GM18909 (cell line): ENCODE measurements around the gene SERPINA7.
"Not testable (repeated sequence)": the region's sequence is repeated elsewhere in the genome, so short reads cannot be mapped to it uniquely, and the experiment has no call there.

Experiments used
- ATAC-seq: cut with Tn5 transposase; IDR thresholded peaks from one replicate; pipeline ENCODE4 v1.9.1; 2021; ENCODE audit warnings: mild to moderate bottlenecking; ENCODE audit not compliant: unreplicated experiment, poor library complexity

Gene SERPINA7

GRCh38 chrX:106038625-106039024, at the start of gene SERPINA7:
TSS of gene SERPINA7 (minus strand) at chrX:106038727. CDS start at chrX:106037058, 1,669 bp downstream.
- ATAC-seq = no peak

DNA sequence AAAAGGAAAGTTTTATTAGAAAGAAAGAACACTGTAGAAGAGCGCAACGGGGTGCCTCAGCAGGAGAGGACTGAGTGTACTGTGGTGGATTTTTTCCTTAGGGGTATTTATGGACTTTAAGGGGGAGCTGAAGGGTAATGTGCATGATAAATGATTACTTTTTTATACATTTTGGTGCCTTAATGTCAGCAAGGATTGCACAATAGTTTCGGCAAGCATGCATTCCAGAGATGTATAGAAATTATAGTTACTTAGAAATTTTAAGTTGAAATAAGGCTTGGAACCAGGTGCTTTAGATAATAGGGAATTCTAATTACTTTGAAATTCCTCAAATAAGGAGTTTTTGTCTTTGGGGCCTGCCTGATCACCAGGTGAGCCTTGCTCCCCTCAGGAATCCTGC, 30.5 kb upstream of the SERPINA7 start:
- no peak for ATAC-seq

GRCh38 chrX:106050054-106050453, 11.5 kb upstream of the SERPINA7 start:
- ATAC-seq = no peak

- ATAC-seq = no peak
These were observed 3.8 kb upstream of the SERPINA7 start for GRCh38 chrX:106042296-106042695.

DNA sequence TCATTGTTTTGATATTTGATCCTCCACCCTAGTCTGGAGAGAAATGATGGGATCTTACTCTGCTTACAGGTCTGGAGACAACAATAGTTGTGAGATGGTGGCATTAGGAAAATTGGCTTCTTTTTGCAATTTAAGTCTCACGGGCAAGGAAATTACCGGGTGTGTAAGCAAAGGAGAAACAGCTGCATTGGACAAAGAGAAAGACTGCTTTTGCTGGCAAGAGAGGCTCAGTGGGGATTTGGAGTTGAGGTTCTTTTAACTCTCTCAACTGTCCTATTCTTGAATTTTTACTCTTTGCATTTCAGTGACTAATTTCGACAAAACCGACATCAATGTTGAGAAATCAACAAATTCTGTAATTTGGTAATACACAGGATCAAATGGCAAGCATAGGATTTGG, 2.3 kb upstream of the SERPINA7 start:
- no peak for ATAC-seq

DNA sequence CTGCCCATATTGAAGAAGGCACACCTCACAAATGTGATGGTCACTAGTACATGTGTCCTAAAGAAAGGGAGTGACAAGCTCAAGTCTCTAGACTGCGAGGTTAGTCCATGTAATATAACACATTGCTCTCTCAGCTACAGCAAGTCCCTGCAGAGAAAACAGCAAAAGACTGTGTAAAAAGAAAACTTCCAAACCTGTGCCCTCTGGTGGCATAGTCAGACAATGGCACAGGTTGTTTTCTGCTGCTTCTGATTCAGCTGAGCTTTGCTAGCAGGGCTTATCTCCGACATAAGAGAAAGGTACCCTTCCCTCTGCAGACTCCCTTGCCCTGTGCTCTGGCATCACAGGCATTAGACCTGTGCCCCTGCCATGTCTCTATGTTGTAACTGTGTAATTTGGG, 1.4 kb upstream of the SERPINA7 start:
- ATAC-seq = no peak

DNA sequence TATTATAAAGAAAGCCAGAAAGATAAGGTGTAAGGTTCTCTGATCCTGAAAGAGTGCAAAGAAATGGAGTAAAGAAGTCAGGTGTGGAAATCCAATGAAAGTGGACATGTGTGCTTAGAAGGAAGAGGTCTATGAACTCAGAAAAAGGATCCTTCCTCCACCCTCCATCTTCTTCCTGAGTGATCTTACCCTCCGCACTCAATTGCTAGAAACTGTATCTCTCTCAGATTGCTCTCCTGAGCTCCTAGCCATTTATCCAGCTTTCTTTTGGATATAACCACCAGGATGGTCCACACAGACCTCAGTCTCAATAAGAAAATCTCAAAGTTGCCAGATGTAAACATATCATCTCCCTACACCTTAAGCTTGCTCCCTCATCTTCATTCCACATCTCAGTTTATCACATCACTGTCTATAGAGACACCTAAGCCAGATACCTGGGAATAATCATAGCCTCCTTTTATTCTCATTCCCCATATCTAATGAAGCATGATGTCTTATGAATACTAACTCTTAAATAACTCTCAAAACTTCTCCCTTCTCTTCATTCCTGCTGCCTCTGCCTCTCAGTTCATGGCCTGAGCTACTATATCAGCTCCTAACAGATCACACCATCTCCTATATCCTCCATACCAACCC, 573 bp downstream of the SERPINA7 start:
- no peak for ATAC-seq

- no peak for ATAC-seq
These were observed 1.8 kb downstream of the SERPINA7 start for GRCh38 chrX:106036716-106037115.

DNA sequence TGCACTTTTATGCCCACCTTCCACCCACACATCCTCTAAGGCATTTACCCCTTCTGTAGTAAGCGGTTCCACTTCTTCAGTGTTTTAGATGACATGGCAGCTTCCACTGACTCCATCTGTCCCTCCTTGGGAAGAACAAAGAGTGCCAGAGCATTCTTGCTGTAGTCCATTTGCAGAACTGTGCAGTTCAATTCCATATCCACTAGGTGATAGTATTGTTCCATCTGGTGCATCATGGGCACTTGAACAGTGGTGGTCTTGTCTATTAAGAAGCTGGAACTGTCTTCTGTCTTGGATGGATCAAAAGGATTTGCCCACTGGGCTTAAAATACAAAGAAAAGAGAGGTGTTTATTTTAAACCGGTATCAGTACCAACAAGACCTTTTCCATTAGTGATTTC, 3.5 kb downstream of the SERPINA7 start:
- no peak for ATAC-seq

- ATAC-seq = no peak
These were observed 14.6 kb downstream of the SERPINA7 start for GRCh38 chrX:106023947-106024346.

DNA sequence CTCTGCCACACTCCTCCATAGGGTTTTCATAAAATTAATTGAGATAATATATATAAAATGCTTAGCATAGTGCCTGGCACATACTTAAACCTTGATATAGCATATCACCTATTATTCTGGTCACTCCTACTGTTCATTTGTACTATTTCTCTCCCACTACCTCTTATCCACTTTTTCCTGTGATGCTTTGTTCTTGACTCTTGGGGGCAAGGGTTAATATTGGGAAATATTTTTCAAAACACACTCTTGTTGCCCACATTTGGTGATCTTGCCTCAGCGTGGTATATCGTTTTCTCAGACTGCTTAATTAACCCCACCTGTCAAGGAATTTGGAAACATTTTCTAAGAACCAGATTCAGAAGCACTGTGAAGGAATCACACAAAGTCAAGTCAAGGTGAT, 16.3 kb downstream of the SERPINA7 start:
- ATAC-seq = no peak

DNA sequence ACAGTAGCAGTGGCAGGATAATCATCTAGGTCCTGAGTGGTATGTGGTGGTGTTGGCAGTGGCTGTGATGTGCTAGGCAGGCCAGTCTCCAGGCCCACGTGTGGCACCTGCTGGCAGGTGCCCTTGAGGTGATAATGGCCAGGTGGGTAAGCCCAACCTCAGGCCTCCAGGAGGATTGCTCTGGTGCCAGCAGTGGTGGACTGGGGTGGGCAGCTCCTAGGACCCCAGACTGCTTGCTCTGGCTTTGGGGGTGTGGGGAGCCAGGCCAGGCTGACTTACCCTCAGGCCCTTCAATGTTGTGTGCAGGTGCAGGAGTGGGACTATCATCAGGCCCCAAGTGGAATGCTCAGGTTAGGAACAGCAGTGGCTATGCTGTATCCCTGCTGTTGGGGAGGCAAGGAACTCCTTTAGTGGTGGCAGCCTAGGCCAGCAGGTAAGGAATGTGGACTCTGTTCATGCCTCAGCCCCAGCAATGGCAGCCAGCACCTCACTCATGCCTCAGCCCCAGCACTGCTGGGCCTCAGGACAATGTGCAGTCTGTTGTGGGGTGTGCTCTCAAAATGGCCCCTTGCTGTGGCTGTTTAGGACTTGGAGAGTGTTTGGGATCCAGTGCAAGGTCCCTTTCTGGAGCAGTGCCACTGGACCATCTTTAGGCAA, 24.3 kb downstream of the SERPINA7 start:
- no peak for ATAC-seq

- no peak for ATAC-seq
These were observed 29.4 kb downstream of the SERPINA7 start for GRCh38 chrX:106009145-106009544.

DNA sequence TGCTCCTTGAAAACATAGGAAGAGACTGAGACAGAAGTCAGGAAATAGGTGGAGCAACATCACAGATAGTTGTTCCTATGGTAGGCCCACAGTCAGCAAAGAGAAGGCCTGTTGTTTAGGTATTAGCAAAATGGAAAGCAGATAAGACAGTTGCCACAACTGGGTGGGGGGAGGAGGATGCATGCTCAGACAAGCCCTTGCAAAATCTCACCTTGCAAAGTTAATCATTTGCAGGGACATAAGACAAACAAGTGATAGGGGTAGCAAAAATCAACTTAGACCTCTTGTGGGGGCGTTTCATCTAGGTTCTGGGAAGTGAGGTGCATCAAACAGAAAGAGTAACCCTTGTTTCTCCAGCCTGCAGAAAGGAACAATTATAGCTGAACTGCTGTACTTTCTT, 30.7 kb downstream of the SERPINA7 start:
- no peak for ATAC-seq

DNA sequence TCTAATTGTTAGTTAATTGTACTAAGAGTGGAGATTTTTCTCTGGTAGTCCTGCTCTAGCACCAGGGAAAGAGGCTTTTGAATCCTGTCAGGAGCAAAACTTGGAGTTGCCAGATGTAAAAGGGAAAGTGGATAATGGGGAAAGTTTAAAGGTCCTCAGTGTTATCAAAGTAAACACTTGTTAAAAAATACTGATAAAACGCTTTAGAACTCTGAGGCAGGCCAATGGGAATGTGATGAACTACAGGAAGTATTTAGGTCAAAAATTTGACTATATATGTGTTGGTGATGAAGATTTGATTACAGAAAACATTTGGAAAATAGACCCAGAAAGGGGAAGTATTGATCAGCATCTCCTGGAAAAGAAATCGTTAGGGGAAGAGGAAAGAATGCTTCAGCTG, 32.8 kb downstream of the SERPINA7 start:
- ATAC-seq = no peak

GRCh38 chrX:106000609-106001008, 37.9 kb downstream of the SERPINA7 start:
- not testable (repeated sequence) for ATAC-seq

DNA sequence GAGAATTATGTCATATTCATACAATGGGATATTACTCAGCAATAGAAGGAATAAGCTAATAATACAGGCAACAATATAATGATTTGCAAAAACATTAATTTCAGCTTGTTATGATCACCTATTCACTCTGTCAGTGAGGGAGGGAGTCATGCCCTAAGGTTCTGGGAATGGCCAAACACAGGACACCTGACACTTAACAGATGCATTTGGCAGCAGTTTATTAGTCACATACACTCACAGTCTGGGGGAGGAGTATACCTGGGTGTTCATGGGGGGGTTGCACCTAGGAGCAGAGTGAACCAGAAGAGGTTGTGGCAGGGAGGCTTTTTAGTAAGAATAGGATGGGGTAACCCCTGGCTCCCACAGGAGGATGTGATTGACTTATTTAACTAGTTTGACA, 38.3 kb downstream of the SERPINA7 start:
- no peak for ATAC-seq

DNA sequence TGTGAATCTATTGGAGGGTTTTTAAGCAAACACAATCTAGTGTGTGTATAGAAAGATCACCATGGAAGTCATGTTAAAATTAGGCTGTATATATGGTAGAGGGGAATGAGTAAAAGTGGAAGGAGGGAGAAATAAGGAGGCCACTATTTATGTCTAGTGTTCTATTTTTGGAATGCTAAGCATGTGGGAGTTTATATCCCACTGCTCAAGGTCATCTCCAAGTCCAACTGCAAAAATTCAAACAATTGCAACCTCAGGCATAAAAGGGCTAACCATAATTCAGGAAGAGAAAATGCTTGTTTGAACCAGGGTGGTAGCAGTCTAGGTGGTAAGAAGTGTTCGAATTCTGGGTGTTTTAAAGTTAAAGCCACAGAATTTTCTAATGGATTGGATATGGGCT, 39.2 kb downstream of the SERPINA7 start:
- ATAC-seq = no peak

DNA sequence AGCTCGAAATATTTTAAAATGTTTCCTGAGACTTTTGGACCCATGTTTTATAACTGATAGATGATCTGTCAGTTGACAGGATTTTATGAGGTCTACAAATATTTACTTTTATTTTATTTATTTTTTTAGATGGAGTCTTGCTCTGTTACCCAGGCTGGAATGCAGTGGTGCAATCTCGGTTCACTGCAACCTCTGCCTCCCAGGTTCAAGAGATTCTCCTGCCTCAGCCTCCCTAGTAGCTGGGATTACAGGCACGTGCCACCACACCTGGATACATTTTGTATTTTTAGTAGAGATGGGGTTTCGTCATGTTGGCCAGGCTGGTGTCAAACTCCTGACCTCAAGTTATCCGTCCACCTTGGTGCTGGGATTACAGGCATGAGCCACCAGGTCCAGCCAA, 50.0 kb downstream of the SERPINA7 start:
- not testable (repeated sequence) for ATAC-seq
